HEK293T (cell line): ENCODE measurements around the gene TMEM123.

ENCODE experiments used
- CTCF ChIA-PET: fragments of 350-600 bp; formaldehyde crosslinking; extraction: SDS; loops from one replicate; lab custom pipeline; 2021; ENCODE audit warnings: antibody characterized with exemption, inconsistent platforms; lab: Yijun Ruan, JAX
- POLR2A ChIA-PET: fragments of 350-600 bp; formaldehyde crosslinking; extraction: SDS; loops from one replicate; lab custom pipeline; 2020; ENCODE audit warnings: antibody characterized with exemption, inconsistent platforms; lab: Yijun Ruan, JAX
- DNase-seq: peaks from one replicate; pipeline ENCODE4 v3.0.0; 2012; ENCODE audit warnings: mixed read lengths; ENCODE audit errors: extremely low spot score
- ARNT ChIP-seq: fragments of 450-650 bp; IDR thresholded peaks from 2 replicates; pipeline ENCODE4 v1.6.1; 2017; ENCODE audit warnings: mild to moderate bottlenecking
- BHLHE40 ChIP-seq: fragments of 450-650 bp; IDR thresholded peaks from 2 replicates; pipeline ENCODE4 v1.6.1; 2016; ENCODE audit warnings: mild to moderate bottlenecking, moderate library complexity, borderline replicate concordance
- CTBP1 ChIP-seq: fragments of 450-650 bp; IDR thresholded peaks from 2 replicates; pipeline ENCODE4 v1.6.1; 2016; ENCODE audit warnings: borderline replicate concordance
- ELF4 ChIP-seq: fragments of 450-650 bp; IDR thresholded peaks from 2 replicates; pipeline ENCODE4 v1.6.1; 2017; ENCODE audit warnings: antibody characterized with exemption
- FOXA1 ChIP-seq: fragments of 450-650 bp; IDR thresholded peaks from 2 replicates; pipeline ENCODE4 v1.6.1; 2016; ENCODE audit warnings: mild to moderate bottlenecking
- FOXK2 ChIP-seq: fragments of 450-650 bp; IDR thresholded peaks from 2 replicates; pipeline ENCODE4 v1.6.1; 2016; ENCODE audit warnings: mild to moderate bottlenecking
- FOXM1 ChIP-seq: fragments of 450-650 bp; IDR thresholded peaks from 2 replicates; pipeline ENCODE4 v1.6.1; 2017; ENCODE audit warnings: mild to moderate bottlenecking, borderline replicate concordance
- HDGF ChIP-seq: fragments of 450-650 bp; IDR thresholded peaks from 2 replicates; pipeline ENCODE4 v1.6.1; 2017; ENCODE audit warnings: antibody characterized with exemption, borderline replicate concordance
- L3MBTL2 ChIP-seq: fragments of 450-650 bp; conservative IDR thresholded peaks from 2 replicates; pipeline ENCODE4 v1.6.1; 2016; ENCODE audit warnings: mild to moderate bottlenecking
- LEF1 ChIP-seq: fragments of 450-650 bp; IDR thresholded peaks from 2 replicates; pipeline ENCODE4 v1.6.1; 2017; ENCODE audit warnings: mild to moderate bottlenecking, borderline replicate concordance
- NFRKB ChIP-seq: fragments of 450-650 bp; IDR thresholded peaks from 2 replicates; pipeline ENCODE4 v1.6.1; 2016; ENCODE audit warnings: mild to moderate bottlenecking, moderate library complexity
- PKNOX1 ChIP-seq: fragments of 450-650 bp; IDR thresholded peaks from 2 replicates; pipeline ENCODE4 v1.6.1; 2016
- SP1 ChIP-seq: fragments of 450-650 bp; IDR thresholded peaks from 2 replicates; pipeline ENCODE4 v1.6.1; 2017
- SUZ12 ChIP-seq: fragments of 450-650 bp; IDR thresholded peaks from 2 replicates; pipeline ENCODE4 v1.6.1; 2016; ENCODE audit warnings: mild to moderate bottlenecking
- TARDBP ChIP-seq: fragments of 450-650 bp; IDR thresholded peaks from 2 replicates; pipeline ENCODE4 v1.6.1; 2016
- ZNF384 ChIP-seq: fragments of 450-650 bp; IDR thresholded peaks from 2 replicates; pipeline ENCODE4 v1.6.1; 2016

The TMEM123 gene

GRCh38 chr11:102423936-102424335 lies 28.6 kb downstream of the TMEM123 start:
- ChIA-PET CTCF (no interaction called here), POLR2A (no interaction called here)
- TF ChIP-seq ELF4: no peak
- no peak for TF ChIP-seq BHLHE40
- TF ChIP-seq SUZ12: no peak
- TF ChIP-seq HDGF: no peak
- TF ChIP-seq FOXM1: no peak
- no peak for TF ChIP-seq ARNT
- TF ChIP-seq L3MBTL2: no peak
- TF ChIP-seq FOXK2: no peak
- no peak for TF ChIP-seq ZNF384
- no peak for DNase-seq

- CTCF ChIA-PET: no interaction called here
- POLR2A ChIA-PET: no interaction called here
- DNase-seq: no peak
- no peak for TF ChIP-seq SP1
- TF ChIP-seq FOXK2: no peak
- no peak for TF ChIP-seq PKNOX1
- TF ChIP-seq HDGF: no peak
- no peak for TF ChIP-seq CTBP1
- TF ChIP-seq TARDBP: no peak
- no peak for TF ChIP-seq ELF4
- TF ChIP-seq ZNF384: no peak
- TF ChIP-seq BHLHE40: no peak
- TF ChIP-seq FOXM1: no peak
- no peak for TF ChIP-seq LEF1
- no peak for TF ChIP-seq ARNT
- TF ChIP-seq FOXA1: no peak
- TF ChIP-seq NFRKB: no peak
These were observed 29.5 kb downstream of the TMEM123 start for GRCh38 chr11:102422817-102423712.

GRCh38 chr11:102421261-102421660 lies 31.3 kb downstream of the TMEM123 start:
- POLR2A ChIA-PET: no interaction called here
- no peak for DNase-seq
- TF ChIP-seq SP1 (no peak), CTBP1 (no peak), FOXA1 (no peak), PKNOX1 (peak; percentile 65)
- CTCF ChIA-PET: no interaction called here

GRCh38 chr11:102420547-102420946 lies 32.0 kb downstream of the TMEM123 start:
- ChIA-PET CTCF (no interaction called here), POLR2A (no interaction called here)
- TF ChIP-seq CTBP1: no peak
- DNase-seq: no peak

GRCh38 chr11:102419181-102419580 lies 33.4 kb downstream of the TMEM123 start:
- CTCF ChIA-PET: no interaction called here
- DNase-seq: no peak

GRCh38 chr11:102416976-102417375 lies 35.6 kb downstream of the TMEM123 start:
- ChIA-PET POLR2A (no interaction called here), CTCF (interaction anchor here (0.6 kb wide), 1 partner anchor 11 kb away, joined by 6 read pairs; no protein-coding TSS in a partner anchor)
- TF ChIP-seq NFRKB (no peak), ELF4 (no peak), TARDBP (no peak), HDGF (no peak), FOXK2 (no peak), L3MBTL2 (no peak)
- no peak for DNase-seq

More at GRCh38 chr11:102419181-102419580, 33.4 kb downstream of the TMEM123 start:
- POLR2A ChIA-PET: no interaction called here
- TF ChIP-seq FOXM1 (no peak), HDGF (no peak), ZNF384 (no peak)

GRCh38 chr11:102415304-102415916 lies 37.2 kb downstream of the TMEM123 start:
- no peak for TF ChIP-seq ARNT
- no peak for TF ChIP-seq L3MBTL2
- DNase-seq: no peak
- ChIA-PET CTCF (no interaction called here), POLR2A (no interaction called here)

- POLR2A ChIA-PET: no interaction called here
- no peak for DNase-seq
- TF ChIP-seq SUZ12: no peak
- TF ChIP-seq NFRKB: no peak
- no peak for TF ChIP-seq FOXK2
- no peak for TF ChIP-seq HDGF
- TF ChIP-seq BHLHE40: no peak
- no peak for TF ChIP-seq ARNT
- TF ChIP-seq CTBP1: no peak
- no peak for TF ChIP-seq TARDBP
- no peak for TF ChIP-seq LEF1
- TF ChIP-seq SP1: no peak
- TF ChIP-seq ELF4: no peak
- no peak for TF ChIP-seq L3MBTL2
- TF ChIP-seq PKNOX1: no peak
- TF ChIP-seq FOXM1: no peak
- TF ChIP-seq FOXA1: no peak
- TF ChIP-seq ZNF384: no peak
- CTCF ChIA-PET: no interaction called here
These were observed 38.0 kb downstream of the TMEM123 start for GRCh38 chr11:102414559-102414958.
